Stomach (tissue), 9 donors: ENCODE results near the gene TTLL12. TPM values are rescaled to one million over a fixed set of nuclear protein-coding genes. Genes with fewer than 3 reads are reported as not detected.

Source experiments
- DNase-seq, 2 donors: peaks; one replicate each; pipeline versions ENCODE4 v3.0.0 to v3.0.0-alpha.2; 2013 to 2019
- H3K27ac ChIP-seq, 5 donors: fragments of 200-600 bp in 4 of 5; sonication (generic) in 4 of 5; one replicate each; pipeline ENCODE4 v1.5.1; 2013 to 2019; ENCODE audit warnings: mild to moderate bottlenecking in 1 of 5, moderate library complexity in 1 of 5
- H3K27me3 ChIP-seq, 3 donors: fragments of 200-600 bp; sonication (generic); one replicate each; pipeline ENCODE4 v1.5.1; 2017 to 2019; ENCODE audit warnings: mixed run types in 1 of 3
- H3K36me3 ChIP-seq, 4 donors: fragments of 200-600 bp; sonication (generic); 1 replicate in 3 of 4; 2 replicates in 1 of 4; pipeline ENCODE4 v1.5.1; 2016 to 2019
- H3K4me1 ChIP-seq, 4 donors: fragments of 200-600 bp; sonication (generic); one replicate each; pipeline ENCODE4 v1.5.1; 2016 to 2019
- H3K4me3 ChIP-seq, 4 donors: fragments of 200-600 bp; sonication (generic) in 3 of 4; one replicate each; pipeline ENCODE4 v1.5.1; 2016 to 2019; ENCODE audit warnings: mild to moderate bottlenecking in 1 of 4
- H3K9me3 ChIP-seq, 4 donors: fragments of 200-600 bp; sonication (generic); one replicate each; pipeline ENCODE4 v1.5.1; 2016 to 2019
- CTCF ChIP-seq, 7 experiments: fragments of 450-650 bp in 4 of 7; fragments of 200-600 bp in 3 of 7; sonication (generic) in 3 of 7; IDR thresholded peaks; one replicate each; pipeline ENCODE4 v1.5.1; 2016 to 2019; ENCODE audit warnings: antibody characterized with exemption in 7 of 7, control low read depth in 2 of 7, mild to moderate bottlenecking in 1 of 7
- EP300 ChIP-seq: sonication (generic); formaldehyde crosslinking; IDR thresholded peaks from one replicate; pipeline ENCODE4 v1.6.1; 2017; ENCODE audit warnings: antibody characterized with exemption
- POLR2A ChIP-seq, 4 donors: fragments of 450-650 bp; IDR thresholded peaks; one replicate each; pipeline ENCODE4 v1.6.1; 2016; ENCODE audit warnings: antibody characterized with exemption in 4 of 4, control low read depth in 2 of 4, mild to moderate bottlenecking in 1 of 4, moderate library complexity in 1 of 4
- POLR2AphosphoS5 ChIP-seq, 3 donors: sonication (generic); formaldehyde crosslinking; IDR thresholded peaks; one replicate each; pipeline ENCODE4 v1.6.1; 2016; ENCODE audit warnings: antibody characterized with exemption in 3 of 3
- WGBS, 5 donors: extraction: QIAGEN DNeasy Blood & Tissue Kit in 3 of 5; methylation state at CpG; one replicate each; pipeline versions ENCODE4 v1.1.5 to v1.1.7; 2013 to 2018; 5-methylcytosine and 5-hydroxymethylcytosine counted together
- intact Hi-C: fragments of 100-400 bp; cut with DNase I; formaldehyde crosslinking; loops from one replicate; pipeline ENCODE4 v1.15.1; 2023; ENCODE audit warnings: low total_unique reads
- polyA plus RNA-seq, 3 donors: library from polyadenylated mRNA; stranded (reverse); fragments of 200-250 nt; gene quantifications; one replicate each; pipeline ENCODE4 v1.2.3, GENCODE V29; 2013
- total RNA-seq, 5 donors: library from RNA; depleted of rRNA; stranded (reverse); fragments of >200 nt; gene quantifications; one replicate each; pipeline versions ENCODE4 v1.1.0 to v1.2.3, GENCODE V29; 2014 to 2016
- donor health status: healthy with polysubstance abuse.
- donor health status: Bipolar disorder and iron deficiency.
- donor health status: healthy.

The TTLL12 gene
- total and polyA plus RNA-seq, 8 donors = 4.1 to 64.3 (median 30.1) TPM

- no peaks in the 10 kb centered on the region for H3K9me3 ChIP-seq
- H3K27ac ChIP-seq = no peak overlapping the region
- peaks cover 0 to 4% (median 0%) of the 10 kb centered on the region in 4 donors for H3K36me3 ChIP-seq
- no peaks in the 10 kb centered on the region for H3K4me1 ChIP-seq
- intact Hi-C loops = no loop called here
- H3K4me3 ChIP-seq = no peak overlapping the region
- DNase-seq = no peak
- 75 to 82% (median 80%) methylated on average over 26 of the region's 26 CpGs for WGBS, 5 donors
- H3K27me3 ChIP-seq = peaks cover 0 to 13% (median 0%) of the 10 kb centered on the region in 3 donors
- TF ChIP-seq CTCF (IDR thresholded peaks at IDR 0.05) (no peak), POLR2AphosphoS5 (IDR thresholded peaks at IDR 0.05) (no peak), POLR2A (IDR thresholded peaks at IDR 0.05) (no peak), EP300 (no peak)
Observed at GRCh38 chr22:43207849-43208702, 21.1 kb upstream of the TTLL12 start.

- no peaks in the 10 kb centered on the region for H3K9me3 ChIP-seq
- no peak overlapping the region for H3K27ac ChIP-seq
- no peak for DNase-seq
- H3K4me1 ChIP-seq = no peaks in the 10 kb centered on the region
- WGBS, 5 donors = 85 to 89% (median 88%) methylated on average over 11 to 13 of the region's 13 CpGs
- TF ChIP-seq POLR2AphosphoS5 (IDR thresholded peaks at IDR 0.05) = no peak
- TF ChIP-seq POLR2A (IDR thresholded peaks at IDR 0.05) = no peak
- TF ChIP-seq CTCF (IDR thresholded peaks at IDR 0.05) = no peak
- TF ChIP-seq EP300 = no peak
- H3K36me3 ChIP-seq = peaks cover 0 to 4% (median 0%) of the 10 kb centered on the region in 4 donors
- H3K4me3 ChIP-seq = no peak overlapping the region
- intact Hi-C loops = no loop called here
- H3K27me3 ChIP-seq = peaks cover 0 to 13% (median 0%) of the 10 kb centered on the region in 3 donors
Observed at GRCh38 chr22:43207386-43207785, 20.5 kb upstream of the TTLL12 start.

DNA sequence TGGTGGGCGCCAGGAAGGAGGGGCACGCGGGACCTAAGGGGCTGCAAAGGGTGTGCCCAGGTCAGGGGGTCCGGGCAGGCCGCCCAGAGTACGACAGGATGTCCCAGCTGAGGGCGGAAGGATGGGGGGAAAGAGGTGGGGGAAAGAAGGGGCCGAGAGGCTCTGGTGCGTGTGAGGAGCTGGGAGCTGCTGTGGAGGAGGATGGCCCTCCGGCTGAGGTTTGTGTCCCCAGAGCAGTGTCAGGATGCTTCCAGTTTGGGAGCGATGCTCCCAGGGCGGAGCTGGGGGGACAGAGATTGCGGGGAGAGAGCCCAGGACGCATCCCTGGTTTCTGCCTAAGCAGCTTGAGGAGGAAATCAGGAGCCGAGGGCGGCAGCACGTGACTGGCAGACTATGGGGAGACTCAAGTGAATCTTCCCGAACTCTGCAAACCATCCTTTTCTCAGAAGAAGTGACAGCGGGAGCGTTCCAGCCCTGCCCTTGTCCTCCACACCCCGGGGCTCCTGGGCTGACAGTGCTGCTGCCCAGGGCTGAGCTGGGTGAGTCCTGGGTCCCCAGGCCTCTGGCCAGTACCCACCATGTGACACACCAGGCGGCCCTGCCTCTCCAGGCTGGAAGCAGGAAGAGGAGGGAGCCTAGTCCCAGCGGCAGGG lies 19.7 kb upstream of the TTLL12 start:
- WGBS, 5 donors = 52 to 65% (median 62%) methylated on average over 14 to 23 of the region's 23 CpGs
- no peak for DNase-seq
- Histone ChIP-seq H3K27ac (no peak overlapping the region), H3K36me3 (peaks cover 0 to 4% (median 0%) of the 10 kb centered on the region in 4 donors), H3K4me3 (no peak overlapping the region), H3K27me3 (peaks cover 0 to 13% (median 0%) of the 10 kb centered on the region in 3 donors), H3K4me1 (no peaks in the 10 kb centered on the region), H3K9me3 (no peaks in the 10 kb centered on the region)
- TF ChIP-seq POLR2AphosphoS5 (IDR thresholded peaks at IDR 0.05) (no peak), POLR2A (IDR thresholded peaks at IDR 0.05) (no peak), EP300 (no peak), CTCF (IDR thresholded peaks at IDR 0.05) (no peak)
- intact Hi-C loops = no loop called here

- peaks cover 0 to 13% (median 0%) of the 10 kb centered on the region in 3 donors for H3K27me3 ChIP-seq
- intact Hi-C loops = no loop called here
- H3K27ac ChIP-seq = no peak overlapping the region
- no peaks in the 10 kb centered on the region for H3K9me3 ChIP-seq
- WGBS, 5 donors = 54 to 65% (median 59%) methylated on average over 5 of the region's 5 CpGs
- H3K4me3 ChIP-seq = no peak overlapping the region
- no peaks in the 10 kb centered on the region for H3K4me1 ChIP-seq
- H3K36me3 ChIP-seq = peaks cover 0 to 4% (median 0%) of the 10 kb centered on the region in 4 donors
- TF ChIP-seq POLR2A (IDR thresholded peaks at IDR 0.05) (no peak), CTCF (IDR thresholded peaks at IDR 0.05) (no peak), POLR2AphosphoS5 (IDR thresholded peaks at IDR 0.05) (no peak), EP300 (no peak)
- no peak for DNase-seq
Observed at GRCh38 chr22:43205748-43206508, 19.0 kb upstream of the TTLL12 start.
